Fibroblast of pulmonary artery (primary cell): ENCODE data around the gene COL21A1.

ENCODE experiments used
- DNase-seq: peaks from one replicate; pipeline ENCODE4 v3.0.0-alpha.2; 2010; ENCODE audit warnings: low read depth
- H3K4me3 ChIP-seq: replicated peaks from 2 replicates; pipeline ENCODE4 v1.5.1; 2011; ENCODE audit warnings: low read depth, mild to moderate bottlenecking, control low read depth, low read length, moderate library complexity
- CTCF ChIP-seq: IDR thresholded peaks from 2 replicates; pipeline ENCODE4 v1.5.1; 2011; ENCODE audit warnings: mild to moderate bottlenecking, control low read depth, low read length, inconsistent platforms; ENCODE audit errors: missing control alignments

Gene COL21A1

GRCh38 chr6:56144538-56145324, 102.6 kb downstream of the COL21A1 start:
- peak; percentile 24 for DNase-seq
- no peak for TF ChIP-seq CTCF

GRCh38 chr6:56143796-56144195, 103.6 kb downstream of the COL21A1 start:
- DNase-seq, result no peak
- no peak overlapping the region for H3K4me3 ChIP-seq
- no peak for TF ChIP-seq CTCF

More at GRCh38 chr6:56144538-56145324, 102.6 kb downstream of the COL21A1 start:
- H3K4me3 ChIP-seq, result no peak overlapping the region

DNA sequence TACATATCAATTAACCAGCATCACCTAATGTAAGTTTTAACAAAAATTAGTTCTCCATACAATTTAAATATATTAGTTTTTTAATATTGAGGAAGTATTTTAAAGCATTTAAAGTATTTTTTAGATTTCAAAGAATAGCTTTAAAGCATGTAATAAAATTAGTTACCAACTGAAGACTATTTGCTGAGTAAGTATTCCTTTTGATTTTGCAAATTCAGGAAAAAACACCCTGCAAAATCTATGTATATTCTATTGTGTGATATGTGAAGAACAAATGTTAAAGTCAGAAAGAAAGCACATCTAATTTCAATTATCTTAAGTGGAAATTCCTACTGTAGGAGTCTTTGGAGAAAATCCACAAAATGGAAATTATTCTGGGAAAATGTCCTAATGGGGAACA, 107.3 kb downstream of the COL21A1 start:
- no peak for DNase-seq
- no peak for TF ChIP-seq CTCF
- no peak overlapping the region for H3K4me3 ChIP-seq

DNA sequence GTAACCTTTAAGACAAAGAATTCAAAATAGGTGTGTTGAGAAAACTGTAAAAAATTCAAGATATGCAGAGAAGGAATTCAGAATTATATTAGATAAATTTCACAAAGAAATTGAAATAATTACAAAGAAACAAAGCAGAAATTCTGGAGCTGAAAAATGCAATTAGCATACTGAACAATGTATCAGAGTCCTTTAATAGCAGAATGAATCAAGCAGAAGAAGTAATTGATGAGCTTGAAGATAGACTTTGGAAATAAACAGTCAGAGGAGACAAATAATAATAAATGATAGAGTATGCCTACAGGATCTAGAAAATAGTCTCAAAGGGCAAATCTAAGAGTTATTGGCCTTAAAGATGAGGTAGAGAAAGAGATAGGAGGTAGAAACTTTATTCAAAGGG, 131.7 kb downstream of the COL21A1 start:
- DNase-seq, result no peak
- H3K4me3 ChIP-seq, result no peak overlapping the region

GRCh38 chr6:56109149-56109548, 138.2 kb downstream of the COL21A1 start:
- DNase-seq, result no peak
- no peak for TF ChIP-seq CTCF
- no peak overlapping the region for H3K4me3 ChIP-seq

More for the DNA sequence above, 131.7 kb downstream of the COL21A1 start:
- no peak for TF ChIP-seq CTCF

DNA sequence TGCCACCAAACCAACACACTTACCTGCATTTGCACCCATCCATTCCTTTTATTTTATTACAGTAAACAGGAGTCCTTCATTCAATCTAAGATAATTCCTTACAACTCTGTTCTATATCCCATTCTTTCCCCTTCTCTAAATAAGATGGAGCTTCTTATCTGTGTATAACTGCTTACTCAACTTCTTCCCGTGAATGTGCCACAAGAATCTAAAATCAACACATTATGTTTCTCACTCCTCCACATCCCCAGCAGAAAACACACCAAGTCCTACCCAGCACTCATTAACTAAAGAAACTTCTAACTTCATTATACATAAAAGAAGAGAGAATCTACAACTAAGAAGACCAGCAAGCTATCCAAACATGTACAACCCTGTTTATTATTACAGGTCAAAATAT, 141.1 kb downstream of the COL21A1 start:
- DNase-seq, result peak; percentile 19
- H3K4me3 ChIP-seq, result no peak overlapping the region
- no peak for TF ChIP-seq CTCF

DNA sequence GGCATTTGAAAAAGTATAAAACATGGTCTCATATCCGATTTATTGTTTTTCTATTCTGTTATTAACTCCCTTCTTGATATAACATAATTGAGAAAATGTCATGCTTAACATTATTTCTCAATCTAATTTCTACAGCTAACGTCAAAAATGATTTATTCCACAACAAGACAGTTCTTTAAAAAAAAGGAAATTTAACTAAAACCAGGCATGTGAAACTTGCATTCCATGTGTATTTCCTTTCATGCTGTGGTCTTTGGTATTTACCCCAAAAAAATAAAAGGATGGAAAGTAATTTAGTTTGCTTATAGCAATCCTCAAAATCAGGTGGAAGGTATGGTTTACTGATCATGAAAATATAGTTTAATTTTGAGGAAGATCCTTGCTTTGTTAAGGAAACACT, 142.8 kb downstream of the COL21A1 start:
- TF ChIP-seq CTCF, result no peak

More for the DNA sequence above, 142.8 kb downstream of the COL21A1 start:
- no peak overlapping the region for H3K4me3 ChIP-seq
- no peak for DNase-seq
